ENCODE measurements around the gene PPA2. TPM values are rescaled to one million over a fixed set of nuclear protein-coding genes. Genes with fewer than 3 reads are reported as not detected.

Gene PPA2
- total and polyA plus RNA-seq, 8 donors, result 10.5 to 473 (median 85.4) TPM

- Histone ChIP-seq H3K9me3 (no peaks in the 10 kb centered on the region), H3K36me3 (peaks cover 10 to 72% (median 57%) of the 10 kb centered on the region in 4 donors), H3K27ac (no peak overlapping the region), H3K4me3 (no peak overlapping the region), H3K27me3 (no peaks in the 10 kb centered on the region), H3K4me1 (no peaks in the 10 kb centered on the region)
- DNase-seq, result no peak
- TF ChIP-seq POLR2AphosphoS5 (IDR thresholded peaks at IDR 0.05) (no peak), POLR2A (IDR thresholded peaks at IDR 0.05) (no peak), EP300 (IDR thresholded peaks at IDR 0.05) (no peak), CTCF (IDR thresholded peaks at IDR 0.05) (no peak)
- intact Hi-C loops (cut with DNase I; ENCODE audit: low total_unique reads), result no loop called here
- 89 to 94% (median 92%) methylated on average over 12 of the region's 12 CpGs for WGBS, 5 donors
Measured at GRCh38 chr4:105426187-105426897, 47.5 kb downstream of the PPA2 start.

GRCh38 chr4:105422207-105422920 lies 51.5 kb downstream of the PPA2 start:
- Histone ChIP-seq H3K4me1 (no peaks in the 10 kb centered on the region), H3K36me3 (peaks cover 6 to 70% (median 46%) of the 10 kb centered on the region in 4 donors), H3K4me3 (no peak overlapping the region), H3K27me3 (no peaks in the 10 kb centered on the region), H3K27ac (no peak overlapping the region), H3K9me3 (no peaks in the 10 kb centered on the region)
- no peak for TF ChIP-seq CTCF (IDR thresholded peaks at IDR 0.05)
- TF ChIP-seq POLR2A (IDR thresholded peaks at IDR 0.05), result no peak
- TF ChIP-seq POLR2AphosphoS5 (IDR thresholded peaks at IDR 0.05), result no peak
- no peak for TF ChIP-seq EP300 (IDR thresholded peaks at IDR 0.05)
- intact Hi-C loops (cut with DNase I; ENCODE audit: low total_unique reads), result no loop called here
- no peak for DNase-seq
- WGBS, 5 donors, result 61 to 83% (median 77%) methylated on average over 3 of the region's 3 CpGs

DNA sequence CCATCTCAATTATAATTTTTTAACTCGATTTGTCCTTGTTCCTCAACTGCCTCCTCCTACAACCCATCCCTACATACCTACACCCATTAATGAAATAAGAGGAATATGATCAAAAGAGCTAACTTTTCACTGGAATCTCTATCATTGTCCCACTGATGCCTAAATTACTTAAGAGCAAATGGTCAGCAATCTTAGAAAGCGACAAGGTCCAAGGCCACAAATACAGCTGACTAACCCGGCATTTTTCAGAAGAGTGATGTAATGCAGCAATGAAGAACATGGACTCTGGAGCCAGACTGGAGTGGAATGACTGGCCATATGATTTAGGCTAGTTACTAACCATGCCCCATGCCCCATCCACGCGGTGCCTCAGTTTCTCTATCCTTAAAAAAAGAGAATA lies 56.2 kb downstream of the PPA2 start:
- H3K27ac ChIP-seq, result no peak overlapping the region
- no peaks in the 10 kb centered on the region for H3K9me3 ChIP-seq
- H3K4me3 ChIP-seq, result no peak overlapping the region
- H3K4me1 ChIP-seq, result no peaks in the 10 kb centered on the region
- H3K36me3 ChIP-seq, result peaks cover 6 to 54% (median 39%) of the 10 kb centered on the region in 4 donors
- intact Hi-C loops (cut with DNase I; ENCODE audit: low total_unique reads), result no loop called here
- no peak for DNase-seq
- no peaks in the 10 kb centered on the region for H3K27me3 ChIP-seq
- 90 to 96% (median 96%) methylated on average over 5 of the region's 5 CpGs for WGBS, 5 donors
- no peak for TF ChIP-seq EP300 (IDR thresholded peaks at IDR 0.05)
- TF ChIP-seq POLR2A (IDR thresholded peaks at IDR 0.05), result no peak
- TF ChIP-seq POLR2AphosphoS5 (IDR thresholded peaks at IDR 0.05), result no peak
- TF ChIP-seq CTCF (IDR thresholded peaks at IDR 0.05), result no peak

DNA sequence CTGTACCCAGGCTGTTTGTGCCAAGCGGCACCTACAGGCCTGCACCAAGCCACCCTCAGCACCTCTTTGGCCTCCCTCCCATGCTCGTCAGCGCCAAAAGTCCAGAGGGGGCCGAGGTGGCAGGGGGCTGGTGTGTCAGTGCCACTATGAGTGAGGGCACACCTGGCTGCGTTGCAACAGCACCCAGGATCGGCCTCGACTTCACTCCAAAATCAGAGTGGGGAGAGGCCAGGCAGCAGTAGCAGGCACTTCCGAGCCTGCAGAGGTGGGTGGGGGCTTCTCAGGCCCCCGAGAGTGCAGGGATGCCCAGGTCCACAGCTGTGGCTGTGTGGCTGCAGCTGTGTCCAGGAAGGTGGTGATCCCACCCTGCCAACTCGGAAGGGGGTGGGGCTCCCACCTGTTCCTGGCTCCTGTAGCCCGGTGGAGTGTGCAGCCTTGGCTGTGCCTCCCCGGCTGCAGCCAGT lies 58.5 kb downstream of the PPA2 start:
- intact Hi-C loops (cut with DNase I; ENCODE audit: low total_unique reads), result no loop called here
- H3K4me3 ChIP-seq, result no peak overlapping the region
- H3K27me3 ChIP-seq, result no peaks in the 10 kb centered on the region
- no peaks in the 10 kb centered on the region for H3K4me1 ChIP-seq
- H3K36me3 ChIP-seq, result peaks cover 6 to 43% (median 31%) of the 10 kb centered on the region in 4 donors
- H3K27ac ChIP-seq, result no peak overlapping the region
- 93 to 97% (median 97%) methylated on average over 5 to 12 of the region's 12 CpGs for WGBS, 5 donors
- TF ChIP-seq POLR2AphosphoS5 (IDR thresholded peaks at IDR 0.05), result no peak
- no peak for TF ChIP-seq POLR2A (IDR thresholded peaks at IDR 0.05)
- TF ChIP-seq EP300 (IDR thresholded peaks at IDR 0.05), result no peak
- TF ChIP-seq CTCF (IDR thresholded peaks at IDR 0.05), result no peak
- no peak for DNase-seq
- peaks cover 0 to 12% (median 0%) of the 10 kb centered on the region in 4 donors for H3K9me3 ChIP-seq
